ENCODE data around the gene TBC1D3B.

DNA sequence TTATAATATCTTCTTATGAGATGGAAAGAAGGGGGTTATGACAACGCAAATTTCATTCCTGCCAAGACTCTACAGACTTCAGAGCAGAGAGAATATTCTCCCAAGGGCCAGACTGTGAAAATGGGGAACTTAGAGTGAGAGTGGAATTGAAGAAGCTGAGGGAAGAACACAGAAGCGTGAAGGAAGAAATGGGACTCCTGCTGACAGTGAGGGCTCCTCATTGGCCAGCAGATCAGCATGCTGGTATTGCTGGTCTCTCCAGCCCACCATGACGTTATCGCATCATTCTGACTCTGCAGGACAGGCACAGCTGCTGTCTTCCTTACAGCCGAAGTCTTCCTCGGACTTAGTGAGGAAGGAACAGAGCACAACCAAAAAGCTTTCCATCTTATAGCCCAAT is 48.5 kb downstream of the TBC1D3B start:
- no peak for TF ChIP-seq TEAD4 (IDR thresholded peaks at IDR 0.05)
- TF ChIP-seq NFIC (IDR thresholded peaks at IDR 0.05), result no peak
